ENCODE results near the gene MLLT3.

DNA sequence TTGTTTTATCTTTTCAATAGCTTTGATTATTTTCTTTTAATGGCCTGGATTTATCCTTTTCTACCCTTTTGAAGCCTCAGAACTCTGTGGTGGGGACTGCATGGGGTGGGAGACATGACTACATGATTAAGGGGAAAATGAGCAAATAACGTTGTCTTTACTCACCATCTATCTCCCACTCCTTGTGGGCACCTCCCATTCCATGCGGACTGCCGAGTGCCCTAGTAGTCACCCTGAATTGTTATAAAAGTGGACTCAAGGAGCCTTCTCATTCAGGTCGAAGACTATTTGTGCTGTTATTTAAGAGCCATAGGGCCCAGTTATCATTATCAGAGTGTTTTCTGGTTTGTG lies 281.8 kb downstream of the MLLT3 start:
- no peak for TF ChIP-seq POLR2AphosphoS5 (IDR thresholded peaks at IDR 0.05; ENCODE audit: insufficient read depth in 1 of 2, low read depth in 1 of 2)
- TF ChIP-seq, protein P1, sequence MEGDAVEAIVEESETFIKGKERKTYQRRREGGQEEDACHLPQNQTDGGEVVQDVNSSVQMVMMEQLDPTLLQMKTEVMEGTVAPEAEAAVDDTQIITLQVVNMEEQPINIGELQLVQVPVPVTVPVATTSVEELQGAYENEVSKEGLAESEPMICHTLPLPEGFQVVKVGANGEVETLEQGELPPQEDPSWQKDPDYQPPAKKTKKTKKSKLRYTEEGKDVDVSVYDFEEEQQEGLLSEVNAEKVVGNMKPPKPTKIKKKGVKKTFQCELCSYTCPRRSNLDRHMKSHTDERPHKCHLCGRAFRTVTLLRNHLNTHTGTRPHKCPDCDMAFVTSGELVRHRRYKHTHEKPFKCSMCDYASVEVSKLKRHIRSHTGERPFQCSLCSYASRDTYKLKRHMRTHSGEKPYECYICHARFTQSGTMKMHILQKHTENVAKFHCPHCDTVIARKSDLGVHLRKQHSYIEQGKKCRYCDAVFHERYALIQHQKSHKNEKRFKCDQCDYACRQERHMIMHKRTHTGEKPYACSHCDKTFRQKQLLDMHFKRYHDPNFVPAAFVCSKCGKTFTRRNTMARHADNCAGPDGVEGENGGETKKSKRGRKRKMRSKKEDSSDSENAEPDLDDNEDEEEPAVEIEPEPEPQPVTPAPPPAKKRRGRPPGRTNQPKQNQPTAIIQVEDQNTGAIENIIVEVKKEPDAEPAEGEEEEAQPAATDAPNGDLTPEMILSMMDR (IDR thresholded peaks at IDR 0.05), result no peak
- TF ChIP-seq POLR2A (IDR thresholded peaks at IDR 0.05), result no peak

Measured in vagina (tissue), 2 donors.